CD14-positive monocyte (primary cell): ENCODE results near the gene GMDS. TPM values are rescaled to one million over a fixed set of nuclear protein-coding genes. Genes with fewer than 3 reads are reported as not detected.

Experiments
- DNase-seq, 3 donors: peaks; one replicate each; pipeline ENCODE4 v3.0.0-alpha.2; 2011 to 2022
- H2AFZ ChIP-seq: 2 replicates; pipeline ENCODE4 v1.6.0; 2012; ENCODE audit warnings: mild to moderate bottlenecking, low read depth, low read length, inconsistent platforms; ENCODE audit not compliant: insufficient read depth, poor library complexity, severe bottlenecking
- H3K27ac ChIP-seq, 2 donors: 1 replicate in 1 of 2; 2 replicates in 1 of 2; pipeline ENCODE4 v1.5.1; 2012 to 2013; ENCODE audit warnings: low read length in 2 of 2, control low read depth in 1 of 2, inconsistent platforms in 1 of 2, low read depth in 1 of 2, mild to moderate bottlenecking in 1 of 2
- H3K27me3 ChIP-seq, 2 donors: one replicate each; pipeline versions ENCODE4 v1.6.0 to v1.6.1; 2011 to 2013; ENCODE audit warnings: low read length in 2 of 2; ENCODE audit not compliant: control insufficient read depth in 2 of 2, insufficient read depth in 2 of 2
- H3K36me3 ChIP-seq, 2 donors: replicated peaks in 1 of 2; 1 replicate in 1 of 2; 2 replicates in 1 of 2; pipeline versions ENCODE4 v1.5.1 to v1.6.1; 2012 to 2013; ENCODE audit warnings: low read length in 2 of 2, control low read depth in 1 of 2, inconsistent platforms in 1 of 2, mild to moderate bottlenecking in 1 of 2; ENCODE audit not compliant: insufficient read depth in 2 of 2, control insufficient read depth in 1 of 2
- H3K4me1 ChIP-seq, 2 donors: 1 replicate in 1 of 2; 2 replicates in 1 of 2; pipeline versions ENCODE4 v1.5.1 to v1.6.1; 2012 to 2013; ENCODE audit warnings: low read length in 2 of 2, control low read depth in 1 of 2, inconsistent platforms in 1 of 2, mild to moderate bottlenecking in 1 of 2, moderate library complexity in 1 of 2; ENCODE audit not compliant: insufficient read depth in 2 of 2, control insufficient read depth in 1 of 2
- H3K4me2 ChIP-seq: replicated peaks from 2 replicates; pipeline ENCODE3; 2012; ENCODE audit warnings: low read length, moderate library complexity, mild to moderate bottlenecking; ENCODE audit not compliant: poor library complexity, severe bottlenecking; ENCODE audit errors: extremely low read depth
- H3K4me3 ChIP-seq, 3 experiments: fragments of 200-600 bp in 1 of 3; sonication (generic) in 1 of 3; replicated peaks in 1 of 3; 1 replicate in 2 of 3; 2 replicates in 1 of 3; pipeline ENCODE4 v1.5.1; 2011 to 2013; ENCODE audit warnings: low read length in 3 of 3, mild to moderate bottlenecking in 3 of 3, control low read depth in 2 of 3, low read depth in 2 of 3, inconsistent platforms in 1 of 3, moderate library complexity in 1 of 3
- H3K79me2 ChIP-seq: 2 replicates; pipeline ENCODE4 v1.6.0; 2012; ENCODE audit warnings: mild to moderate bottlenecking, control low read depth, inconsistent platforms, low read length, moderate library complexity; ENCODE audit not compliant: insufficient read depth
- H3K9ac ChIP-seq: 2 replicates; pipeline ENCODE4 v1.6.0; 2017; ENCODE audit warnings: low read length, mild to moderate bottlenecking; ENCODE audit not compliant: insufficient read depth, poor library complexity, severe bottlenecking
- H3K9me3 ChIP-seq, 2 donors: replicated peaks in 1 of 2; 1 replicate in 1 of 2; 2 replicates in 1 of 2; pipeline versions ENCODE4 v1.5.1 to v1.6.1; 2012 to 2013; ENCODE audit warnings: low read length in 2 of 2, control low read depth in 1 of 2; ENCODE audit not compliant: control insufficient read depth in 1 of 2, insufficient read depth in 1 of 2
- H4K20me1 ChIP-seq: 2 replicates; pipeline ENCODE4 v1.6.0; 2012; ENCODE audit warnings: mild to moderate bottlenecking, low read length, control low read depth, moderate library complexity; ENCODE audit not compliant: insufficient read depth
- H3K27ac Mint-ChIP-seq, 7 donors: one replicate each; pipeline ENCODE4 v1.8.0; 2020; ENCODE audit warnings: mild to moderate bottlenecking in 7 of 7, mixed read lengths in 7 of 7, moderate library complexity in 6 of 7, inconsistent platforms in 2 of 7
- H3K27me3 Mint-ChIP-seq, 3 donors: one replicate each; pipeline ENCODE4 v1.8.0; 2021 to 2022; ENCODE audit warnings: low read depth in 3 of 3, mild to moderate bottlenecking in 3 of 3, mixed read lengths in 3 of 3, moderate library complexity in 3 of 3, inconsistent platforms in 1 of 3
- H3K36me3 Mint-ChIP-seq, 2 donors: one replicate each; pipeline ENCODE4 v1.8.0; 2020; ENCODE audit warnings: mixed read lengths in 2 of 2, inconsistent platforms in 1 of 2, mild to moderate bottlenecking in 1 of 2
- H3K4me1 Mint-ChIP-seq: one replicate; pipeline ENCODE4 v1.8.0; 2020; ENCODE audit warnings: mild to moderate bottlenecking, mixed read lengths
- H3K4me3 Mint-ChIP-seq, 2 donors: one replicate each; pipeline ENCODE4 v1.8.0; 2020; ENCODE audit warnings: mild to moderate bottlenecking in 2 of 2, mixed read lengths in 2 of 2, moderate library complexity in 1 of 2
- H3K9me3 Mint-ChIP-seq, 7 donors: one replicate each; pipeline ENCODE4 v1.8.0; 2020 to 2022; ENCODE audit warnings: mixed read lengths in 7 of 7, mild to moderate bottlenecking in 6 of 7, moderate library complexity in 6 of 7, inconsistent platforms in 2 of 7
- CTCF ChIP-seq: fragments of 200-600 bp; IDR thresholded peaks from one replicate; pipeline ENCODE4 v1.8.0; 2022; ENCODE audit warnings: antibody characterized with exemption, mild to moderate bottlenecking
- WGBS: methylation state at CpG from one replicate; pipeline ENCODE4 v1.1.5; 2013; ENCODE audit warnings: missing lambda C conversion rate; ENCODE audit not compliant: insufficient coverage; 5-methylcytosine and 5-hydroxymethylcytosine counted together
- intact Hi-C, 2 donors: fragments of 100-400 bp; cut with micrococcal nuclease; formaldehyde crosslinking; loops; one replicate each; pipeline versions ENCODE4 v1.15.0 to v1.15.1; 2023
- polyA plus RNA-seq, 3 donors: library from polyadenylated mRNA; depleted of rRNA in 1 of 3; unstranded in 2 of 3; stranded (reverse) in 1 of 3; fragments of 300-500 nt in 2 of 3; fragments of >200 nt in 1 of 3; fragmentation: Illumina TruSeq in 2 of 3; gene quantifications; 1 replicate in 2 of 3; 2 replicates in 1 of 3; pipeline ENCODE4 v1.2.3, GENCODE V29; 2012 to 2021

The GMDS gene
- polyA plus RNA-seq, 3 donors: 10.5 to 19.9 (median 17.6) TPM

- Histone ChIP-seq H3K4me1 (no peaks in the 10 kb centered on the region), H3K36me3 (no peaks in the 10 kb centered on the region), H4K20me1 (no peaks in the 10 kb centered on the region), H3K4me3 (no peak overlapping the region), H3K9ac (no peak overlapping the region), H2AFZ (no peak overlapping the region), H3K27ac (no peak overlapping the region), H3K79me2 (no peaks in the 10 kb centered on the region), H3K9me3 (no peaks in the 10 kb centered on the region), H3K27me3 (no peaks in the 10 kb centered on the region), H3K4me2 (no peak overlapping the region)
- no CpG with 5 or more reads among the region's 4 CpGs for WGBS
- intact Hi-C loops: no loop called here
- no peaks in the 10 kb centered on the region for H3K36me3 Mint-ChIP-seq
- peaks cover 0 to 1% (median 0%) of the 10 kb centered on the region in 7 donors for H3K9me3 Mint-ChIP-seq
- no peak for TF ChIP-seq CTCF
- no peaks in the 10 kb centered on the region for H3K4me1 Mint-ChIP-seq
- H3K4me3 Mint-ChIP-seq: no peak overlapping the region
- DNase-seq: no peak
- no peaks in the 10 kb centered on the region for H3K27me3 Mint-ChIP-seq
- H3K27ac Mint-ChIP-seq: no peak overlapping the region
Observed at GRCh38 chr6:1795910-1796309, 449.5 kb downstream of the GMDS start.

- Histone ChIP-seq H3K9me3 (no peaks in the 10 kb centered on the region), H3K27me3 (no peaks in the 10 kb centered on the region), H3K36me3 (no peaks in the 10 kb centered on the region), H4K20me1 (no peaks in the 10 kb centered on the region), H3K4me1 (no peaks in the 10 kb centered on the region), H3K9ac (no peak overlapping the region), H3K79me2 (no peaks in the 10 kb centered on the region), H3K27ac (no peak overlapping the region), H3K4me3 (no peak overlapping the region), H3K4me2 (no peak overlapping the region), H2AFZ (no peak overlapping the region)
- peaks cover 0 to 2% (median 0%) of the 10 kb centered on the region in 3 donors for H3K27me3 Mint-ChIP-seq
- H3K4me3 Mint-ChIP-seq: no peak overlapping the region
- H3K9me3 Mint-ChIP-seq: no peaks in the 10 kb centered on the region
- intact Hi-C loops: no loop called here
- no peak for DNase-seq
- WGBS: 88% methylated on average over 1 of the region's 3 CpGs
- peak; percentile 51 for TF ChIP-seq CTCF
- H3K27ac Mint-ChIP-seq: no peak overlapping the region
- no peaks in the 10 kb centered on the region for H3K36me3 Mint-ChIP-seq
- H3K4me1 Mint-ChIP-seq: no peaks in the 10 kb centered on the region
Observed at GRCh38 chr6:1792989-1793388, 452.4 kb downstream of the GMDS start.
